Measurements from ENCODE around the gene FILIP1. TPM values are rescaled to one million over a fixed set of nuclear protein-coding genes. Genes with fewer than 3 reads are reported as not detected.

The FILIP1 gene
- total RNA-seq, 2 experiments from 2014 or later, result not detected

GRCh38 chr6:75291744-75292143 lies 201.9 kb downstream of the FILIP1 start:
- Histone ChIP-seq H4K20me1 (ENCODE audit: insufficient read depth, low read length) (no peaks in the 10 kb centered on the region), H3K4me1 (ENCODE audit: insufficient read depth, low read length, poor library complexity, severe bottlenecking) (peaks cover 22% of the 10 kb centered on the region), H3K36me3 (ENCODE audit: insufficient read depth, low read length) (no peaks in the 10 kb centered on the region), H3K9me3 (ENCODE audit: low read length) (no peaks in the 10 kb centered on the region), H3K27ac (ENCODE audit: low read depth, low read length, poor library complexity, severe bottlenecking) (no peak overlapping the region), H3K4me2 (ENCODE audit: low read length) (no peak overlapping the region), H3K4me3 (ENCODE audit: low read depth, low read length, poor library complexity, severe bottlenecking) (no peak overlapping the region), H2AFZ (ENCODE audit: low read length) (no peak overlapping the region), H3K79me2 (ENCODE audit: insufficient read depth, low read depth, low read length) (peaks cover 16% of the 10 kb centered on the region), H3K9me2 (ENCODE audit: insufficient read depth, low read length) (no peaks in the 10 kb centered on the region)
- BruUV-seq (replicated peaks), result no TSS peak
- no peak for DNase-seq (ENCODE audit: low spot score)
- POLR2A ChIA-PET, result interaction anchor here (0.5 kb wide), 1 partner anchor 125 kb away, joined by 3 read pairs; no protein-coding TSS in a partner anchor
- CTCF ChIA-PET (ENCODE audit: unreplicated experiment), result no interaction called here
- intact Hi-C loops (cut with micrococcal nuclease; ENCODE audit: unreplicated experiment), result no loop called here
- TF ChIP-seq EZH2phosphoT487 (IDR thresholded peaks at IDR 0.05; ENCODE audit: borderline replicate concordance, low read depth, low read length) (no peak), CTCF (conservative IDR thresholded peaks at IDR 0.05; ENCODE audit: low read length) (no peak)

- Histone ChIP-seq H2AFZ (ENCODE audit: low read length) (no peak overlapping the region), H3K4me2 (ENCODE audit: low read length) (no peak overlapping the region), H3K27ac (ENCODE audit: low read depth, low read length, poor library complexity, severe bottlenecking) (no peak overlapping the region), H3K4me1 (ENCODE audit: insufficient read depth, low read length, poor library complexity, severe bottlenecking) (peaks cover 26% of the 10 kb centered on the region), H3K36me3 (ENCODE audit: insufficient read depth, low read length) (no peaks in the 10 kb centered on the region), H3K4me3 (ENCODE audit: low read depth, low read length, poor library complexity, severe bottlenecking) (no peak overlapping the region), H3K9me3 (ENCODE audit: low read length) (no peaks in the 10 kb centered on the region), H3K79me2 (ENCODE audit: insufficient read depth, low read depth, low read length) (peaks cover 20% of the 10 kb centered on the region), H4K20me1 (ENCODE audit: insufficient read depth, low read length) (no peaks in the 10 kb centered on the region), H3K9me2 (ENCODE audit: insufficient read depth, low read length) (no peaks in the 10 kb centered on the region)
- ChIA-PET POLR2A (no interaction called here), CTCF (ENCODE audit: unreplicated experiment) (no interaction called here)
- BruUV-seq (replicated peaks), result no TSS peak
- TF ChIP-seq EZH2phosphoT487 (IDR thresholded peaks at IDR 0.05; ENCODE audit: borderline replicate concordance, low read depth, low read length), result no peak
- no peak for DNase-seq (ENCODE audit: low spot score)
- intact Hi-C loops (cut with micrococcal nuclease; ENCODE audit: unreplicated experiment), result no loop called here
Measured at GRCh38 chr6:75291331-75291730, 202.3 kb downstream of the FILIP1 start.

- Histone ChIP-seq H2AFZ (ENCODE audit: low read length) (no peak overlapping the region), H3K9me3 (ENCODE audit: low read length) (no peaks in the 10 kb centered on the region), H3K4me2 (ENCODE audit: low read length) (no peak overlapping the region), H3K4me3 (ENCODE audit: low read depth, low read length, poor library complexity, severe bottlenecking) (no peak overlapping the region), H4K20me1 (ENCODE audit: insufficient read depth, low read length) (no peaks in the 10 kb centered on the region), H3K4me1 (ENCODE audit: insufficient read depth, low read length, poor library complexity, severe bottlenecking) (peaks cover 32% of the 10 kb centered on the region), H3K27ac (ENCODE audit: low read depth, low read length, poor library complexity, severe bottlenecking) (no peak overlapping the region), H3K79me2 (ENCODE audit: insufficient read depth, low read depth, low read length) (peaks cover 30% of the 10 kb centered on the region), H3K9me2 (ENCODE audit: insufficient read depth, low read length) (no peaks in the 10 kb centered on the region), H3K36me3 (ENCODE audit: insufficient read depth, low read length) (no peaks in the 10 kb centered on the region)
- no TSS peak for BruUV-seq (replicated peaks)
- no peak for TF ChIP-seq CTCF (conservative IDR thresholded peaks at IDR 0.05; ENCODE audit: low read length)
- TF ChIP-seq EZH2phosphoT487 (IDR thresholded peaks at IDR 0.05; ENCODE audit: borderline replicate concordance, low read depth, low read length), result no peak
- CTCF ChIA-PET (ENCODE audit: unreplicated experiment), result interaction anchor here (1.0 kb wide), 1 partner anchor 11 kb away, joined by 4 read pairs; no protein-coding TSS in a partner anchor
- intact Hi-C loops (cut with micrococcal nuclease; ENCODE audit: unreplicated experiment), result no loop called here
- POLR2A ChIA-PET, result no interaction called here
- DNase-seq (ENCODE audit: low spot score), result no peak
Measured at GRCh38 chr6:75290136-75290945, 203.3 kb downstream of the FILIP1 start.

All from OCI-LY7 (cell line).